C4-2B (cell line): ENCODE data around the gene ELAVL1.

Experiments
- ZFX ChIP-seq: fragments of 450-650 bp; IDR thresholded peaks from 2 replicates; pipeline ENCODE4 v1.6.1; 2017
- TF ChIP-seq, protein P1 (sequence below): fragments of 450-650 bp; conservative IDR thresholded peaks from 2 replicates; pipeline ENCODE4 v1.5.1; 2017; ENCODE audit warnings: mild to moderate bottlenecking

GRCh38 chr19:7994114-7994513 lies 11.3 kb downstream of the ELAVL1 start:
- TF ChIP-seq, protein P1, sequence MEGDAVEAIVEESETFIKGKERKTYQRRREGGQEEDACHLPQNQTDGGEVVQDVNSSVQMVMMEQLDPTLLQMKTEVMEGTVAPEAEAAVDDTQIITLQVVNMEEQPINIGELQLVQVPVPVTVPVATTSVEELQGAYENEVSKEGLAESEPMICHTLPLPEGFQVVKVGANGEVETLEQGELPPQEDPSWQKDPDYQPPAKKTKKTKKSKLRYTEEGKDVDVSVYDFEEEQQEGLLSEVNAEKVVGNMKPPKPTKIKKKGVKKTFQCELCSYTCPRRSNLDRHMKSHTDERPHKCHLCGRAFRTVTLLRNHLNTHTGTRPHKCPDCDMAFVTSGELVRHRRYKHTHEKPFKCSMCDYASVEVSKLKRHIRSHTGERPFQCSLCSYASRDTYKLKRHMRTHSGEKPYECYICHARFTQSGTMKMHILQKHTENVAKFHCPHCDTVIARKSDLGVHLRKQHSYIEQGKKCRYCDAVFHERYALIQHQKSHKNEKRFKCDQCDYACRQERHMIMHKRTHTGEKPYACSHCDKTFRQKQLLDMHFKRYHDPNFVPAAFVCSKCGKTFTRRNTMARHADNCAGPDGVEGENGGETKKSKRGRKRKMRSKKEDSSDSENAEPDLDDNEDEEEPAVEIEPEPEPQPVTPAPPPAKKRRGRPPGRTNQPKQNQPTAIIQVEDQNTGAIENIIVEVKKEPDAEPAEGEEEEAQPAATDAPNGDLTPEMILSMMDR: no peak
- TF ChIP-seq ZFX: no peak
